HG03097 (cell line): ENCODE results near the gene TAS2R4.
"Not testable (repeated sequence)": the region's sequence is repeated elsewhere in the genome, so short reads cannot be mapped to it uniquely, and the experiment has no call there.

Experiments used
- ATAC-seq: cut with Tn5 transposase; IDR thresholded peaks from one replicate; pipeline ENCODE4 v1.9.1; 2021; ENCODE audit not compliant: unreplicated experiment, low FRiP score

Gene TAS2R4

DNA sequence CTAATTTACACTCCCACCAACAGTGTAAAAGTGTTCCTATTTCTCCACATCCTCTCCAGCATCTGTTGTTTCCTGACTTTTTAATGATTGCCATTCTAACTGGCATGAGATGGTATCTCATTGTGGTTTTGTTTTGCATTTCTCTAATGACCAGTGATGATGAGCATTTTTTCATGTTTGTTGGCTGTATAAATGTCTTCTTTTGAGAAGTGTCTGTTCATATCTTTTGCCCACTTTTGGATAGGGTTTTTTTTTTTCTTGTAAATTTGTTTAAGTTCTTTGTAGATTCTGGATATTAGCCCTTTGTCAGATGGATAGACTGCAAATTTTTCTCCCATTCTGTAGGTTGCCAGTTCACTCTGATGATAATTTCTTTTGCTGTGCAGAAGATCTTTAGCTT lies 46.0 kb downstream of the TAS2R4 start:
- not testable (repeated sequence) for ATAC-seq
